Sigmoid colon (tissue), 7 donors: Measurements from ENCODE around the gene RNF181. TPM values are rescaled to one million over a fixed set of nuclear protein-coding genes. Genes with fewer than 3 reads are reported as not detected.
"Not testable (repeated sequence)": the region's sequence is repeated elsewhere in the genome, so short reads cannot be mapped to it uniquely, and the experiment has no call there.

Experiments
- DNase-seq: peaks from one replicate; pipeline ENCODE4 v3.0.0-alpha.2; 2019
- H3K27ac ChIP-seq, 4 donors: fragments of 200-600 bp; sonication (generic); one replicate each; pipeline ENCODE4 v1.5.1; 2016 to 2019; ENCODE audit warnings: mild to moderate bottlenecking in 1 of 4
- H3K27me3 ChIP-seq, 3 donors: fragments of 200-600 bp; sonication (generic); one replicate each; pipeline ENCODE4 v1.5.1; 2019; ENCODE audit warnings: mild to moderate bottlenecking in 1 of 3
- H3K36me3 ChIP-seq, 4 donors: fragments of 200-600 bp; sonication (generic); one replicate each; pipeline ENCODE4 v1.5.1; 2016 to 2019
- H3K4me1 ChIP-seq, 4 donors: fragments of 200-600 bp; sonication (generic); one replicate each; pipeline ENCODE4 v1.5.1; 2017 to 2019
- H3K4me3 ChIP-seq, 4 donors: fragments of 200-600 bp; sonication (generic); one replicate each; pipeline ENCODE4 v1.5.1; 2017 to 2019; ENCODE audit warnings: mild to moderate bottlenecking in 2 of 4, moderate library complexity in 1 of 4
- H3K9me3 ChIP-seq, 4 donors: fragments of 200-600 bp in 3 of 4; sonication (generic) in 3 of 4; one replicate each; pipeline versions ENCODE4 v1.5.1 to v1.6.1; 2013 to 2019
- EP300 ChIP-seq, 4 donors: sonication (generic); formaldehyde crosslinking; IDR thresholded peaks; one replicate each; pipeline ENCODE4 v1.6.1; 2017; ENCODE audit warnings: antibody characterized with exemption in 4 of 4
- POLR2A ChIP-seq, 2 donors: fragments of 450-650 bp; IDR thresholded peaks; one replicate each; pipeline ENCODE4 v1.6.1; 2016; ENCODE audit warnings: antibody characterized with exemption in 2 of 2, mild to moderate bottlenecking in 2 of 2, moderate library complexity in 2 of 2
- POLR2AphosphoS5 ChIP-seq, 4 donors: sonication (generic); formaldehyde crosslinking; IDR thresholded peaks; one replicate each; pipeline ENCODE4 v1.6.1; 2017; ENCODE audit warnings: antibody characterized with exemption in 4 of 4
- WGBS, 2 donors: extraction: QIAGEN DNeasy Blood & Tissue Kit; methylation state at CpG; one replicate each; pipeline ENCODE4 v1.1.7; 2013; 5-methylcytosine and 5-hydroxymethylcytosine counted together
- intact Hi-C: fragments of 100-400 bp; cut with DNase I; formaldehyde crosslinking; loops from one replicate; pipeline ENCODE4 v1.15.1; 2023
- polyA plus RNA-seq, 3 donors: library from polyadenylated mRNA; stranded (reverse); fragments of 200-250 nt; gene quantifications; one replicate each; pipeline ENCODE4 v1.2.3, GENCODE V29; 2013
- total RNA-seq, 4 donors: library from RNA; depleted of rRNA; stranded (reverse); fragments of >200 nt; gene quantifications; one replicate each; pipeline ENCODE4 v1.1.0, GENCODE V29; 2016
- TF ChIP-seq, protein P1 (sequence below), 4 experiments: fragments of 450-650 bp in 3 of 4; fragments of 200-600 bp in 1 of 4; IDR thresholded peaks; one replicate each; pipeline ENCODE4 v1.5.1; 2016 to 2019; ENCODE audit warnings: antibody characterized with exemption in 4 of 4, mild to moderate bottlenecking in 3 of 4, moderate library complexity in 2 of 4
- donor health status: healthy with polysubstance abuse.
- donor health status: Bipolar disorder and iron deficiency.
- donor health status: healthy.

RNF181 gene
- total and polyA plus RNA-seq, 7 donors = 124 to 190 (median 165) TPM

- no peaks in the 10 kb centered on the region for H3K9me3 ChIP-seq
- peak overlapping the region in 2 of 4 donors; percentile 84 to 97 for H3K4me3 ChIP-seq
- WGBS, 2 donors = 92 to 94% methylated on average over 17 of the region's 17 CpGs
- no peak for DNase-seq
- H3K4me1 ChIP-seq = peaks cover 0 to 32% (median 31%) of the 10 kb centered on the region in 4 donors
- H3K36me3 ChIP-seq = peaks cover 0 to 19% (median 3%) of the 10 kb centered on the region in 4 donors
- TF ChIP-seq, protein P1, sequence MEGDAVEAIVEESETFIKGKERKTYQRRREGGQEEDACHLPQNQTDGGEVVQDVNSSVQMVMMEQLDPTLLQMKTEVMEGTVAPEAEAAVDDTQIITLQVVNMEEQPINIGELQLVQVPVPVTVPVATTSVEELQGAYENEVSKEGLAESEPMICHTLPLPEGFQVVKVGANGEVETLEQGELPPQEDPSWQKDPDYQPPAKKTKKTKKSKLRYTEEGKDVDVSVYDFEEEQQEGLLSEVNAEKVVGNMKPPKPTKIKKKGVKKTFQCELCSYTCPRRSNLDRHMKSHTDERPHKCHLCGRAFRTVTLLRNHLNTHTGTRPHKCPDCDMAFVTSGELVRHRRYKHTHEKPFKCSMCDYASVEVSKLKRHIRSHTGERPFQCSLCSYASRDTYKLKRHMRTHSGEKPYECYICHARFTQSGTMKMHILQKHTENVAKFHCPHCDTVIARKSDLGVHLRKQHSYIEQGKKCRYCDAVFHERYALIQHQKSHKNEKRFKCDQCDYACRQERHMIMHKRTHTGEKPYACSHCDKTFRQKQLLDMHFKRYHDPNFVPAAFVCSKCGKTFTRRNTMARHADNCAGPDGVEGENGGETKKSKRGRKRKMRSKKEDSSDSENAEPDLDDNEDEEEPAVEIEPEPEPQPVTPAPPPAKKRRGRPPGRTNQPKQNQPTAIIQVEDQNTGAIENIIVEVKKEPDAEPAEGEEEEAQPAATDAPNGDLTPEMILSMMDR (IDR thresholded peaks at IDR 0.05) = no peak
- TF ChIP-seq EP300 (IDR thresholded peaks at IDR 0.05) = no peak
- no peak for TF ChIP-seq POLR2A (IDR thresholded peaks at IDR 0.05)
- TF ChIP-seq POLR2AphosphoS5 (IDR thresholded peaks at IDR 0.05) = no peak
- intact Hi-C loops = no loop called here
- no peaks in the 10 kb centered on the region for H3K27me3 ChIP-seq
- H3K27ac ChIP-seq = peak overlapping the region; percentile 88 to 94 (median 92)
These were observed 19.8 kb downstream of the RNF181 start for GRCh38 chr2:85615413-85615728.

DNA sequence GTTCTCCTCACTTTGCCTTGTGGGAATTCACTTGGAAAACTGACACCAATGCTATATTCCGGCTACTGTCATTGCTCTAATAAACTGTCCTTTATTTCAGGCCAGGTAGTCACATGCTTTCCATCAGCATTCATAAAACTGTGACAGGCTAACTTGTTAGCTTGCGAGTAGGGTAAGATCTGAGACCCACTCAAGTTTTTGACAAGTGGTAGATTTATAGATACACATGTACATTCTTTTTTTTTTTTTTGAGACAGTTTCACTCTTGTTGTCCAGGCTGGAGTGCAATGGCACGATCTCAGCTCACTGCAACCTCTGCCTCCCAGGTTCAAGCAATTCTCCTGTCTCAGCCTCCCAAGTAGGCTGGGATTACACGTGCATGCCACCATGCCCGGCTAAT lies 22.2 kb downstream of the RNF181 start:
- H3K4me3 ChIP-seq, DNase-seq, H3K27me3 ChIP-seq, H3K27ac ChIP-seq, intact Hi-C loops, H3K9me3 ChIP-seq: not testable (repeated sequence)
- H3K36me3 ChIP-seq = peaks cover 2 to 42% (median 13%) of the 10 kb centered on the region in 4 donors
- WGBS, 2 donors = 84 to 86% methylated on average over 5 of the region's 5 CpGs
- H3K4me1 ChIP-seq = peaks cover 0 to 21% (median 19%) of the 10 kb centered on the region in 4 donors

DNA sequence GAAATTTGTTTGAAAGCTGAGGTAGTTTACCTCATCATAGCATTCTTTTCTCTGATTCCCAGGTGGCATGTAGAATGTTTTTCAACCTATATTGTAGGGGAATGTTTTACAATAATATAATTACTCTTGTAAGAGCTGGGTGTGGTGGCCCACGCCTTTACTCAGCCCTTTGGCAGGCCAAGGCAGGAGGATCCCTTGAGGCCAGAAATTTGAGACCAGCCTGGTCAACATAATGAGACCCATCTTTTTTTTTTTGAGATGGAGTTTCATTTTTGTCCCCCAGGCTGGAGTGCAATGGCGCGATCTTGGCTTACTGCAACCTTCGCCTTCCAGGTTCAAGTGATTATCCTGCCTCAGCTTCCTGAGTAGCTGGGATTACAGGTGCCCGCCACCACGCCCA lies 24.1 kb downstream of the RNF181 start:
- H3K4me3 ChIP-seq = no peak overlapping the region
- no peak for DNase-seq
- no peaks in the 10 kb centered on the region for H3K9me3 ChIP-seq
- intact Hi-C loops = no loop called here
- no peaks in the 10 kb centered on the region for H3K27me3 ChIP-seq
- H3K27ac ChIP-seq = no peak overlapping the region
- 85 to 95% methylated on average over 6 of the region's 6 CpGs for WGBS, 2 donors
- peaks cover 0 to 21% (median 19%) of the 10 kb centered on the region in 4 donors for H3K4me1 ChIP-seq
- TF ChIP-seq EP300 (IDR thresholded peaks at IDR 0.05) = no peak
- TF ChIP-seq, protein P1 (IDR thresholded peaks at IDR 0.05) = no peak
- TF ChIP-seq POLR2A (IDR thresholded peaks at IDR 0.05) = no peak
- no peak for TF ChIP-seq POLR2AphosphoS5 (IDR thresholded peaks at IDR 0.05)
- H3K36me3 ChIP-seq = peaks cover 13 to 61% (median 27%) of the 10 kb centered on the region in 4 donors

- H3K4me3 ChIP-seq = no peak overlapping the region
- no peaks in the 10 kb centered on the region for H3K27me3 ChIP-seq
- H3K4me1 ChIP-seq = peaks cover 0 to 17% (median 17%) of the 10 kb centered on the region in 4 donors
- TF ChIP-seq POLR2AphosphoS5 (IDR thresholded peaks at IDR 0.05) = no peak
- TF ChIP-seq, protein P1 (IDR thresholded peaks at IDR 0.05) = no peak
- no peak for TF ChIP-seq POLR2A (IDR thresholded peaks at IDR 0.05)
- TF ChIP-seq EP300 (IDR thresholded peaks at IDR 0.05) = no peak
- no peak overlapping the region for H3K27ac ChIP-seq
- intact Hi-C loops = no loop called here
- 63 to 89% methylated on average over 1 of the region's 1 CpG for WGBS, 2 donors
- DNase-seq = no peak
- H3K36me3 ChIP-seq = peaks cover 26 to 78% (median 42%) of the 10 kb centered on the region in 4 donors
- H3K9me3 ChIP-seq = no peaks in the 10 kb centered on the region
These were observed 25.8 kb downstream of the RNF181 start for GRCh38 chr2:85621338-85621737.

DNA sequence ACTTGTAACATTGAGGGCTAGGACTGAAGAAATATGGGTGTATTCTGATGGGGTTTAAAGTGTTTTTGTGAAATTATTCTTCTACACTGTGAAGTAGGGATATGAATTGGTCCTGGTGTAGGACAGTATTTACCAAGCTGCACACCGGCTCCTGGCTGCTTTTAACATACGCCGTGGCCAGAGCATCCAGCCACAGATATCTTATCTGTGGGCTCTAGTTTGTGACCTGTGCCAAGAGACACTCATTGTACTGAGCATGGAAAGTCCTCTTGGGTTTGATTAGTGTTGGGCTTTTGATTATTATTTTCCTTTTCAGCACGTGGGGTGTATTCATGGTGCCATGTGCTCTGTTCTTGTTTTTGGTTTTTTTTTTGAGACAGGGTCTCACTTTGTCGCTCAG lies 28.4 kb downstream of the RNF181 start:
- no peaks in the 10 kb centered on the region for H3K9me3 ChIP-seq
- no peak for DNase-seq
- no peak for TF ChIP-seq EP300 (IDR thresholded peaks at IDR 0.05)
- no peak for TF ChIP-seq POLR2A (IDR thresholded peaks at IDR 0.05)
- TF ChIP-seq, protein P1 (IDR thresholded peaks at IDR 0.05) = no peak
- TF ChIP-seq POLR2AphosphoS5 (IDR thresholded peaks at IDR 0.05) = no peak
- H3K4me1 ChIP-seq = no peaks in the 10 kb centered on the region
- H3K4me3 ChIP-seq = no peak overlapping the region
- no peaks in the 10 kb centered on the region for H3K27me3 ChIP-seq
- H3K36me3 ChIP-seq = peaks cover 26 to 100% (median 60%) of the 10 kb centered on the region in 4 donors
- intact Hi-C loops = no loop called here
- no peak overlapping the region for H3K27ac ChIP-seq
- 92 to 95% methylated on average over 5 of the region's 5 CpGs for WGBS, 2 donors
